Astrocyte of the hippocampus (primary cell): ENCODE results near the gene SH2D3C.

Experiments used
- DNase-seq: peaks from one replicate; pipeline ENCODE4 v3.0.0; 2011; ENCODE audit warnings: low read depth, low spot score

Gene SH2D3C

DNA sequence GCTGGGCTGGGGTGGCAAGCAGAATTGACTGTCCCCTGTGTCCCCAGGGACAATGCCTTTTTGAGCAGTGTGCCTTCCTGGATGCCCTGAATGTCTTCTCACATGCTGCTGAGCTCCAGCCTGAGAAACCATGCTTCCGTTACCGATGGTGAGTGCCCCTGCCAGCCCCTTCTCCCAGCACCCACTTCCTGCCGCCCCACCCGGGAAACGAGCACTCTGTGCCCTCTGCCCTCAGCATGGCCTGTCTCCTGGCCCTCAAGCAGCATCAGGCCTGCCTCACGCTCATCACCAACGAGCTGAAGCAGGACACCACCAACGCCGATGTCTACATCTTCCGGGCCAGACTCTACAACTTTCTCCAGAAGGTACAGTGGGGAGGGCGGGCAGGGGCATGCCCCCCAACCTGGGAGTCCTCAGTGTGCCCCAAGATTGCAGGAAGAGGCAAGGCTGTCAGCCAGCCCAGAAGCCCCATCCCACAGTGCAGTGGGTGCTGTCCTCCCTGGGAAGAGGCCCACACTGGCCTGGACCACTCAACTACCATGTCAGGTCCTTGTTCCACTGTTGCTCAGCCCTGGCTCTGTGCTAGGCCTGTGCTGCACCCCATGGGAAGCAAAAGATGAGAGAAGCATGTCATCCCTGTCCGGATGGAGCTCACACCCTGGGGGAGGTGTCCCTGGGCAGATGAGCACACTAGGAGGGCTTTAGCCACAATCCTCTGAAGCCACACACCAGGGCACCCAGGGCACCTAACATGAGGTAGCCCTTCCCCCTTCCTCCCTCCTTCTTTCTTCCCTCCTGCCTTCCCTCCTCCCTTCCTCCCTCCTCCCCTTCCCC is 58.2 kb downstream of the SH2D3C start:
- DNase-seq: no peak

DNA sequence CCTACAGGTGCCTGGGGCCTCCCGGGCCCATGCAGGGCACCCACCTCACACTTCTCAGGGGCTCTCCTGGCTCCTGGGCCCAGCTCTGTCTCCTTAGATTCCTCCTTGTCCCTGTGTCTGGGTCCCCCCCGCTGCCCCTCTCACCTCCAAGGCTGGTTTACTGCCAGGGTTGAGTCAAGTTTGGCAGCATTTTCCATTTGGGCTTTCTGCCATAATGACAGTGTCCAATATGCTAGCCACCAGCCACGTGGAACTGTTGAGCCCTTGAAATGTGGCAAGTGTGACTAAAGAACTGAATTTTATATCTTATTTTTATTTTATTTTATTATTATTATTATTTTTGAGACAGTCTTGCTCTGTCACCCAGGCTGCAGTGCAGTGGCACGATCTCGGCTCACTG is 60.7 kb downstream of the SH2D3C start:
- no peak for DNase-seq

DNA sequence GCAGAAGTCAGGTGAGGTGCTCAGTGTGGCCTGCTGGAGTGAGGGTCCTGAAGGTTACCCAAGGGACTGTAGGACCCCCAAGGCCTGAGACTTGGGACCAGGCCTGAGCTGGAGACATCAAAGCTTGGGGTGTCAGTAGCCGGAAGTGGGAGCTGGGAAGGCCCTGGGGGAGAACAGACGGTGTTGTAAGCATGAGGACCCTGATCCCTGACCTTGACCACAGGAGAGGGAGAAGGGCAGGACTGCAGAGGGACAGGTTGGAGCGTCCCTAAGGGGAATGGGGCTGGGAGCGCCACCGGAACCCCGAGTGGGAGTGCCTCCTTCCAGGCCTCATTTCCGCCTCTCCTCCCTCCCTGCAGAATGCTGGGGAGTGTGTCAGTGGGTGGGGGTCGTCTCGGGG is 62.1 kb downstream of the SH2D3C start:
- no peak for DNase-seq

DNA sequence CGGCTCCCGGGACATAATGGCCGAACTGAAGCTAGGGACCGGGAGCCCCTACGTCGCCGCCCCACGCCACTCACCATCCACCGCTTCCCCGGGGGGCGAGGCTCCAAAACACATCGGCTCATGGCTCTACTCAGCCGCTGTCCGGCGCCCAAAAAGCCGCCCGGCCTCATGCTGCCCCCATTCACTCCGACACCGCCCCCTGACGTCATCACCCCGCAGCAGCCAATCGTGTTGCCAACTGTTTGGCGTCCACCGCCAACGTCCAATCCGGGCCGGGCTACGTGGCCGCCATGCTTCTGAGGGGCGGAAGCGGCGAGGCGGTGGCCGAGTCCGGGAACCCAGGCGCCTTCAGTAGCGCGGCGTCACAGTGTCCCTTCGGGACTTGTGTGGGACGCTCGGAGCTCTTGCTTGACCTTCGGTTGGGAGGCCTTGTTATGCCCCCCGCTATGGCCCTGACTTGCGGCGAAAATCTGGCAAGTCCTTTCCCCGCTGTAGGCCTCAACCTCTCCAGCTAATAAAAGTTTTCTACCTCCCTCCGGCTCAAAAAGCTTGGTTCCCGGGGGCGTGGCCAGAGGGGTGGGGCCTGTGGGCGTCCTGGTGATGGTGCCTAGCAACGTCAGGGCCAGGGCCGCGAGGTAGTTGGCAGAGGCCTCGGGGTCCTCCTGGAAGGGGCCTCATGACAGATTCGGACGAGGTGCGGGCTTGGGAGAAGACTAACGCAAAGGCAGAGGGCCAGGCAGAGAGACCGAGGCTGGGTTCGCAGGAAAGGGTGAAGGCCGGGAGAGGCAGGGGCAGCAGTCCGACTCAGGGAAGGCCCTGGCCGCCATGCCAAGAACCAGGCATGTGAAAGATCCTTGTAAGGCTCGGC is 62.8 kb downstream of the SH2D3C start, which contains the start of the genes PTRH1 and TTC16:
TSS of gene PTRH1 (minus strand) at position 194 of the 868 bp plus-strand sequence. CDS start at position 170, 24 bp downstream.
TSS of gene TTC16 (plus strand) at position 610 of the 868 bp plus-strand sequence. CDS start at position 677, 67 bp downstream.
- peak; percentile 99 for DNase-seq

DNA sequence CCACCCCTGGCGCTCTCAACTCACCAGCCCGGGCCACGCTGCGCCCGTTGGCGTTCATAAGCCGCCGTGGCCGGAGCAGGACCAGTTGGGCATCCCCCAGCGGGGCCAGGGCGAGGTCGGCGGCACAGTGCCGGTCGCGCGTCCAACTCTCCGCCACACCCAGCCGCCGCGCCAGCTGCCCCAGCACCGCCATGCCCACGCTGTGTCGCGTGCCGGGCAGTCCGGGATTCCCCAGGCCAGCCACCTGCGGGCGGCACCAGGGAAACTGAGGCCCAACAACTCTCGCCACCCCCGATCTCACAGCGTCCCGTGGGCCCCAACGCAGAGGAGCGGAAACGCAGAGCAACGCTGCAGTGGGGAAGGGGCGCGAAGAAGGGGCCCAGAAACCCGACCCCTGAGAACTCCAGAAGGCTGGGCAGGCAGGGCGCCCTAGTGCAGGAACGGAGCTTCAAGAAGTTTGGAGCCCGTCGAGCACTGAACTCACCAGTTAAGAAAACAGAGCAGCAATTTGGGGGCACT is 63.5 kb downstream of the SH2D3C start:
- DNase-seq: peak; percentile 36

DNA sequence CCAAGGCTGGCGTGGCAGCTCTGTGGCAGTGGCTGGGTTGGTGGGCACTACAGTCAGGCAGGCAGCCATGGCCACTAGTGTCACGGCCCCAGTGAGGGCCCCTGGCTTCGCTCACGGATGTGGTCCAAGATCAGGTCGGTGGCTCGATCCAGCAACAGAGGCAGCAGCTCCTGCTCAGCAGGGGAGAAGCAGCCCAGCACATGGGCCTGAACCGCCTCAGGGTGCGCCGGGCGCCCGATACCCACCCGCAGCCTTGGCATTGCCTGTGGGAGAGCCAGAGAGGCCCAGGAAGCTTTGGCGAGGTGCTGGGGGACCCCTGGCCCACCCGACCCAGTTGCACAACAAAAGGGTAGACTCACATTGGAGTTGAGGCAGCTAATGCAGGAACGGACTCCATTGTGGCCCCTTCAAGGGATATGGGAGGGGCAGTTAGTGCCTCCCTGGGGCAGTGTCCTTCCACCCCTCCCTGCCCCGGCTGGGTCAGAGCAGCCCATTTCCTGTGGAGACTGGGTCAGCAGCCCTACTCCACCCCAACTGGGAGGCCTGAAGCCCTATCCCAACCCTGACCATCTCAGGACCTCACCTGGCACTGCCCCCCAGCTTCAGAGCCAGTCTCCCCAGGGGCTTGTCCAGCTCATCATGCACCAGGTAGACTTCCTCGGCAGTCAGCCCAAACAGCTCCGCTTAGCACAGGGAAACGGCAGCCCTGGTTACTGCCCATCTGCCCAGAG is 64.3 kb downstream of the SH2D3C start:
- no peak for DNase-seq

DNA sequence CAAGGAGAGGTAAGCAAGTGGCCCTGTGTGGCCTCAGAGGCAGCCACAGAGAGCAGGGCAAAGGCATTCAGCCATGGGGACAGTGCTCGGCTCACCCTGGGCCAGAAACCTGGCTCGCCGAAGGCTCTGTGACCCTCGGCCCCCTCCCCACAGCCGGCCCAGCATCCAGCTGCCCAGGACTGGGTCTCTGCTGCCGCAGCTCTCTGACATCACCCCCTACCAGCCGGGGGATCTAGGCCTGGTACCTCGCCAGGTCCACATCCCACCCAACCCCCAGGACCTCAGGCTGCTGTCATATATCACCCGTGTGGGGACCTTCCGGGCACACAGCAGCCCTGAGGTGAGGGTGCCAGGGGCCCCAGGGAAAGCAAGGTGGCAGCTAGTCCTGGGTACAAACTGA is 65.6 kb downstream of the SH2D3C start:
- no peak for DNase-seq

DNA sequence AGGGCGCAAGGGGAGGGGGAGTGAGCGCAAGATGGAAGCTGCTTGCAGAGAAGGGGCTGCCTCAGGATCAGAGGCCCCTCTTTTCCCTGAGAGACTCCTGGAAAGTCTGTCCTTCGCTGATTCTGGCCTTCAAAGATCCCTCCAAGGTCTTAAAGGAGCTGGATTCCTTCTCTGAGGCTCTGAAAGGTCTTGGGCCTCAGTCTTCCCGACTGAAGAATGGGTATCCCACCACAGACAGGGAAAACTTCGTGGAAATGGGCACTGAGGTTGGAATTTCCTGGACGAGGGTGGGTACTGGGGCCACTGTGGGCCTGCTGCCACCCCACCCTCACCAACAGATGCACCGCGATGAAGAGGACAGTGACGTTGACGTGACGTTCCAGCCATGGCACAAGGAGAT is 66.1 kb downstream of the SH2D3C start:
- DNase-seq: no peak

DNA sequence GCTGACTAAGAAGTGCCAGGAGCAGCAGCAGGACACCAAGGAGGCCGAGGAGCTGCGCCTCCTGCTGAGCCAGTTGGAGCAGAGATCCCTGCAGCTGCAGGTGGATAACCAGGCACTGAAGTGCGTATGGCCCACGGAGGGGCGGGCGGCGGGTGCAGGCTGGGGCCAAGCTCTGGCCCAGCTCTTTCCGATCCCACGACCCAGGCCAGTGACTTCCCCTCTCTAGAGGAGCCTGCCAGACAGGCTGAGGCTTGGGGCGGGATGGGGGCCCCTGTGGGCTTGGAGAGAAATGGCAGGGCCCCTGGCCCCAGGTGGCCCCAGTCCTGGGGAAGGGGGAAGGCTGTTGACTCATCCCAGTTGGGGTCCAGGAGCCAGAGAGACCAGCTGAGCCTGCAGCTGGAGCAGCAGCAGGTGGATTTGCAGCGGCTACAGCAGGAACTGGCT is 66.6 kb downstream of the SH2D3C start:
- DNase-seq: no peak

DNA sequence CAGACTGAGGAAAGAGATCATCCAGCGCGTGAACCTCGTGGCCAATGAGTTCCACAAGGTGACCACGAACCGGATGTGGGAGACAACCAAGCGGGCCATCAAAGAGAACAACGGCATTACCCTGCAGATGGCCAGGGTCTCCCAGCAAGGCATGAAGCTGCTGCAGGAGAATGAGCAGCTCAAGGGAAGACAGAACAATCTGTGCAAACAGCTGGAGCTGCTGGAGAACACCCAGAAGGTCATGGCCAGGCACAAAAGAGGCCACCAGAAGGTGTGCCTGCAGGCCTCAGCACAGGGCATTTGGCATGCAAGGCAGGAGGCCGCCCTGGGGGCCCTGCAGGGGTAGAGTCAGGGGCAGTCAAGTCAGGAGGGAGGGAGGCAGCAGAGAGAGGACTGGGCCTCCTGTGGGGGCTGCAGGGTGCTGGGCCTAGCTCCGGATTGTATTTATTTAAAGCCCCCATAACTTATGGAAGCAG is 67.2 kb downstream of the SH2D3C start:
- no peak for DNase-seq

DNA sequence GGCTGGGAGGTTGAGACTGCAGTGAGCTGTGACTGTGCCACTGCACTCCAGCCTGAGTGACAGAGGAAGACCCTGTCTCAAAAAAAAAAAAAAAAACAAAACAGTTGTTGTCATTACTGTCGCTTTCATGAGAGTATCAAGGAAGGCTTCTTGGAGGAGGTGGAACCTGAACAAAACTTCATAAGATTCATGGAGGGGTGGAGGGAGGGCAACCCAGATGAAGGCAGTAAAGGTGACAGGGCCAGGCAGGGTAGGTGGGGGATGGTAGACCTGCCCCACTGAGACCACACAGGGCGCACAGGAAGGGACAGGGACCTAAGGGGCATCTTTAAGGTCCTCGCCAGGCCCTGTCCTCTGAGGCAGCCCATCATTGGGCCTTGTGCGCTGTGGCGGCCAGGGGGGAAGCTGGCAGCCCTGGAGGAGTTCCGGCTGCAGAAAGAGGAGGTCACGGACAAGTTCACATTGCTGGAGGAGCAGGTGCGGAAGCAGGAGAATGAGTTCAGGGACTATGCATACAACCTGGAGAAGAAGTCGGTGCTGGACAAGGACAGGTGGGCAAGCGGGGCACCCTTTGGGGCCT is 68.2 kb downstream of the SH2D3C start:
- DNase-seq: no peak

DNA sequence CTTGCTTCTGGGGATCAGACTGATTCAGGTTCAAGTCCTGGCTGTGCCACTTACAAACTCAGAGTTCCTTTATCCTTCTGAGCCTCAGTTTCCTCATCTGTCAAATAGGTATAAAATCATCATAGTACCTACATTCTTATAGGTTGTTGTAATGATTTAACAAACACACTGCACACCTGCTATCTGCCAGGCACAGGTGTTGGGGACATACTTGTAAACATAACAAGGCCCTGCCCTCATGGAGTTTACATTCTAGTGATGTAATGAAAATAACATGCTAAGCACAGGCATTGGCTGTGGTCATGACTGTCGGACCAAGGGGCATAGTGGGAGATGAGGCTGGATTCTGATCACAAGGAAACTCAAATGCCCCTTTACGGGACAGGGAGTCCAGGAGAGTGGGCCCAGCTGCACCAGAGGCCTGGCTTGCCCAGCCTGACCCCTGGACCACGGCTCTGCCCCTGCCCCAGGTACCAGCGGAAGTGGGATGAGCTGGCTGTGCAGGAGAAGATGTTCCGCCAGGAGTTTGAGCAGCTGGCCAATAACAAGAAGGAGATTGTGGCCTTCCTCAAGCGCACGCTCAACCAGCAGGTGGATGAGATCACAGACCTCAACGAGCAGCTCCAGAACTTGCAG is 69.4 kb downstream of the SH2D3C start:
- no peak for DNase-seq

DNA sequence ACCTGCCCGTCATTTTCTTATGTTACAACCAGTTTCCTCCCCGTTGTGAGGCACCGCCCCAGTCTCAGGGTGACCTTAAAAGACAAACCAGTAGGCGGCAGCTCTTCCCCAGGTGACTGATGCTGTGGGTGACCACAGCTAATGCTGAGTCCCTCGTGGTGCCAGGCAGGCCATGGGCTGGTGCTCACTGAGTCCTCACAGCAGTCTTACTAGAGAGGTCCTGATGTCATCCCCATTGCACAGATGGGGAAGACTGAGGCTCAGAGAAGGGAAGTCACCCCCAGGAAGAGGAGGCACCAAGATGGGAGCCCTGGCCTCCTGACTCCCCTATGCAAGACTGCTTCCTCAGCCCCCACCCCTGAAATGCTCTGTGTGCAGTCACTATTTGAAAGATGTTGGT is 70.7 kb downstream of the SH2D3C start:
- DNase-seq: no peak

DNA sequence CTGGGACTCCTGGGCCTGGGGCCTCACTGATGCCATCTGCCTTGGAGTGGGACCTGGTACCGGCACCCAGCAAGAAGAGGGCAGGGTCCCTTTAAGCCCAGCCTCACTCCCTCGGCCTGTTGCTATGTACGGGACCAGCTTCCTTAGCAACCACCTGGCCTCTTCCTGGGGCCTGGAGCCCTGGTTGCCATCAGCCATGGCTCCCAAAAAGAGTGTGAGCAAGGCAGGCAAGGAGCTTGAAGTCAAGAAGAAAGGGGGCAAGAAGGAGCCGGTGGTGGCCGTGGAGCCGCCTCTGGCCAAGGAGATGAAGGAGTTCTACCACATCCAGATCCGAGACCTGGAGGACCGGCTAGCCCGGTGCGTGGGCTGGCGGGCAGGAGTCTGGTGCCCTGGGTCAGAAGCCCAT is 71.6 kb downstream of the SH2D3C start, which contains the start of gene CFAP157:
TSS of gene CFAP157 (plus strand) at position 153 of the 406 bp plus-strand sequence. CDS start at position 197, 44 bp downstream.
- no peak for DNase-seq

DNA sequence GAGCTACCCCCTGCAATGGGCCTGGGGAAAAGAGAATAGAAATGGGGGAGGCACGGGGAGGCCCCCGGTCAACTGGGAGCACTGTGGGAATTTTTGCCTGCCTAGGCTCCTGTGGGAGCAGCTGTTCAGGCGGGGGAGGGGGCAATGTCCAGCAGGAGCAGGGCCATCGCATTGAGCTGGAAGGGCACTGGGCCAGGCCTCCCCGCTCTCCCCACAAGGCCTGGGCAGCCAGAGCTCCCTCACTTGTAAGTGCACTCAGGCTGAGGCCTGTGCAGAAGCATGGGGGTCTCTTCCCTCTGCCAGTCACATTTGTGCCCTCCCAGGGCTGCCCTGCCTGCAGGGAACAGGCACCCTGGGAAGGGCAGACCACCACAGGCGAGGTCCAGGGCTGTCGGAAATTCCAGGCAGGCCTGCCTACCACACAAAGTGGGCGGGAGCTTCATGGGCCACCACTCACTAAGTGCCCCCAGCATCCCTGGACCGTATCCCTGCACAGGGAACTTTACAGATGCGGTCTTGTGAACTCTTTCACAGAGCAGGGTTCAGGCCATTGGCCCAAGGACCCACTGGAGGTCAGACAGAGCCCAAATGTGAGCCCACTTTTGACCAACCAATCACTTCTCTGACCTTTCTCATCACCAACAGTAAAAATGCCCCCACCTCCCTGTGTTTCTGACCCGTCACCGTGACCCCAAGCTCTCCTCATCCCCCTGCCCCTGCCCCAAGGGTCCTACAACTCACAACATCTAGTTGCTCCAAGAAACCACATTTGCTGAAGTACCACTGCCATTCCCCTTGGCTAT is 72.7 kb downstream of the SH2D3C start:
- DNase-seq: no peak

DNA sequence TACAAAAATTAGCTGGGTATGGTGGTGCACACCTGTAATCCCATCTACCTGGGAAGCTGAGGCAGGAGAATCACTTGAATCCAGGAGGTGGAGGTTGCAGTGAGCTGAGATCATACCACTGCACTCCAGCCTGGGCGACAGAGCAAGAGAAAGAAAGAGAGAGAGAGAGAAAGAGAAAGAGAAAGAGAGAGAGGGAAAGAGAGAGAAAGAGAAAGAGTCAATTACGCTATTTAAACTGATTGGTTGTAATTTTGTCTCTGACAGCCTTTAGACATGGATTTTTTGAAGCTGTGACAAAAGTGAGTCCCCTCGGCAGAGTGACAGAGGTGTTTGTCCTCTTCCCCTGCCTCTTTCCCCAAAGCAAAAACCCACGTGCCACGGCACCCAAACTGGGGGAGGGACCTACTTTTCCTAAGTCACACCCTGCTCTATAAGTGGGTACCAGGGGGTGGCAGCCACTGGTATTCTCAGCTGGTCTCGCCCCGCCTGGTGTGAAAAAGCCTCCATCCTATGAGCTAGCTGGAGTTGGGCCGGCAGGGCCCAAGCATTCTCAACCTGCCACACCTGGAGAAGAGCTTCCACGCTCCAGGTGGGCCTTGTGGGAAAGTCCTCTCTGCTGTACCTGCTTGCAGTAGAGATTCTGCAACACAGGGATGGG is 75.0 kb downstream of the SH2D3C start:
- DNase-seq: no peak

DNA sequence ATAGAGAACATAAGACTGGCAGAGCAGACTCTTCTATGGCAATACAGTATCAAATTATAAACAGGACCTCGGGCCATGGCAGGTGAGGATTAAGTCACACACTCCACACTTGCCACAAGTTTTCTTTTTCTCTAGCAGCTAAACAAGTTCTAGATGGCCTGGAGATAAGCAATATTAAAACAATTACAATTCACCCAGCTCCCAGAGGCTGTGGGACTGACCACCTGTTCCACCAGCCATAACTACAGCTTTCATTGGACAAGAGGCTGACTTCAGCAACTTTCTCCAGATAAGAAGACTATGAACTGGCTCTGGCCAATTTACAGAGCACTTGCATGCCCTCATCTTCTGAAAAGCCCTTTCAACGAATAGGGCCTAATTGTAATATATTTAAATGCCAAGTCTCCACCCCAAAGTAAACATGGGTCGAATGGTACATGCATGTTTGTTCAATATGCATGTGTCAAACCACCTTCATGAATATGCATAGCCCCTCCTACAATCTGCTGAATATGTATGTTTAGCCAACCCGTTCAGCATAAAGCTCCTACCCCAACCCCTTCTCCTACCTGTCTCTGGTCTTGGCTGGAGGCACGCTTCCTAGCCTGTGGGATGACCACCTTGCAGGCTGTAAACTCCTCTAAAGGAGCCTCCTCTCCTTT is 77.7 kb downstream of the SH2D3C start:
- DNase-seq: no peak

DNA sequence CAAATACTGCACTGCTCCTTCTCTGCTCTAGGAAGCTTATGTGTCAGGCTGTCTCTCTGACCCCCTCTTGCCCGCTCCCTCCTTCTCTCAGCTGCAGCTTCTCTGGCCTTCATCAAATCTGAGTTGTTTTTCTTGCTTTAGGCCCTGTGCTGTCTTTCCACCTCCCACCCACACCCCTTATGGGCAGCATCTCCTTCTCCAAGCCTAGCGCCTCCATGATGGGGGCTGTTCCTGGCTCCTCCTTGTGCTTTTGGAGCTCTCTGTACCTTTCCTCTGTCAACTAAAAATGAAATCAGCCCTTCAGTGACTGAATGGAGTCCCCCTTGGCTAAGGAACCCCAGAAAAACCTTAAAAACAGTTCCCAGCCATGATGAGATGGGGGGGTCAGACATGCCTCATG is 78.3 kb downstream of the SH2D3C start:
- no peak for DNase-seq
